Measurements from ENCODE around the gene GPR17. TPM values are rescaled to one million over a fixed set of nuclear protein-coding genes. Genes with fewer than 3 reads are reported as not detected.

The GPR17 gene
- total RNA-seq, 4 donors from 2014 or later, result not detected

DNA sequence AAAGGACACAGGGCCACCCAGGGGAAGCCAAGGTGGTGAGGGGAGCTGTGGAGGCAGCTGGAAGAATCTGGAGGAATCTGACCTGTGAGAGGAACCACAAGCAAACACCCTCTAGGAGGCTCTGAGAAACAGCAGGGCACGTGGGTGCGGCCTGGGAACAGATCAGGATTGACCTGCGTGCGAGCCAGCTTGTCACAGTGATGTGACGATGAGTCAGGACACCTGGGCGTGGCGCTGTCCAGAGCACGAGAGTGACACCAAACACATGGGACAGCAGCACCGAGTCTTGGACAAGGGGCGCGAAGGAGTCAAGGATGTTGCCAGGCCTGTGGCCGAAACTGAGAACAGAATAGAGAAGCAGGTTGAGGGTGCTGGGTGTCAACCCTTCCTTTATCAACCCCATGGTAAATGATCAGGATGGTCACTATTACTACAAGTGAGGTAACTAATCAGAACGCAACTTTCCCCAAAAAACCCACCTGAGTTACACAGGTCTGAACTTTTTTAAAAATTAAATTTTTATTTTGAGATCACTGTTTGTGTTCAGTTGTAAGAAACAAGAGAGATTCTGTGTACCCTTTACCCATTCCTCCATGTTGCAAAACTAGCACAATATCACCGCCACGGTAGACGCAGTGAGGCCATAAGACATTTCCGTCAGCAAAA, 54.7 kb downstream of the GPR17 start:
- Histone ChIP-seq H3K4me3 (peak overlapping the region; percentile 73 to 99 (median 86)), H3K9me3 (no peaks in the 10 kb centered on the region), H3K36me3 (peaks cover 0 to 3% (median 0%) of the 10 kb centered on the region in 3 donors), H3K4me1 (peaks cover 0 to 22% (median 12%) of the 10 kb centered on the region in 4 donors), H3K27ac (peak overlapping the region; percentile 95 to 100 (median 98)), H3K27me3 (no peaks in the 10 kb centered on the region)
- DNase-seq, result peak; percentile 85 to 96 (median 92)
- TF ChIP-seq, protein P1, sequence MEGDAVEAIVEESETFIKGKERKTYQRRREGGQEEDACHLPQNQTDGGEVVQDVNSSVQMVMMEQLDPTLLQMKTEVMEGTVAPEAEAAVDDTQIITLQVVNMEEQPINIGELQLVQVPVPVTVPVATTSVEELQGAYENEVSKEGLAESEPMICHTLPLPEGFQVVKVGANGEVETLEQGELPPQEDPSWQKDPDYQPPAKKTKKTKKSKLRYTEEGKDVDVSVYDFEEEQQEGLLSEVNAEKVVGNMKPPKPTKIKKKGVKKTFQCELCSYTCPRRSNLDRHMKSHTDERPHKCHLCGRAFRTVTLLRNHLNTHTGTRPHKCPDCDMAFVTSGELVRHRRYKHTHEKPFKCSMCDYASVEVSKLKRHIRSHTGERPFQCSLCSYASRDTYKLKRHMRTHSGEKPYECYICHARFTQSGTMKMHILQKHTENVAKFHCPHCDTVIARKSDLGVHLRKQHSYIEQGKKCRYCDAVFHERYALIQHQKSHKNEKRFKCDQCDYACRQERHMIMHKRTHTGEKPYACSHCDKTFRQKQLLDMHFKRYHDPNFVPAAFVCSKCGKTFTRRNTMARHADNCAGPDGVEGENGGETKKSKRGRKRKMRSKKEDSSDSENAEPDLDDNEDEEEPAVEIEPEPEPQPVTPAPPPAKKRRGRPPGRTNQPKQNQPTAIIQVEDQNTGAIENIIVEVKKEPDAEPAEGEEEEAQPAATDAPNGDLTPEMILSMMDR (IDR thresholded peaks at IDR 0.05), result peak in 3 of 6 experiments; percentile 35 to 46 (median 46)
- TF ChIP-seq POLR2A (IDR thresholded peaks at IDR 0.05), result peak in 1 of 2 donors; percentile 36

DNA sequence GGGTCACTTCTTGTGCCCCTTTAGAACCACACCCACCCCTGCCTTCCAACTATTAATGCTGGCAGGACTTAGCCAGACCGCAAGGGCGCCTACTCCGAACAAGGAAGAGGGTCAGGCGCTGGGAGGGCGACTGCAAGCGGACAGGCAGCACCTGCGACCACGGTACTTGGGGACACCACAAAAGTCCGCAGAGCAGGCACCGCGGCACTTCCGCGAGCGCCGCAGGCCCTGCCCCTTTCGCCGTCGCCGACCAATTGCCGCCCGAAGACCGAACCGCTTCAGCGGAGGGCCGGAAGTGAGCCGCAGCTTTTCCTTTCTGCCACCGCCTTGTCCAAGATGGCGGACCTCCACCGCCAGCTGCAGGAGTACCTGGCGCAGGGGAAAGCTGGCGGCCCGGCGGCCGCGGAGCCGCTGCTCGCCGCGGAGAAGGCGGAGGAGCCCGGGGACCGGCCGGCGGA, 55.3 kb downstream of the GPR17 start, which contains the start of gene SFT2D3:
TSS of gene SFT2D3 (plus strand) at position 305 of the 458 bp plus-strand sequence. CDS start at position 337, 32 bp downstream.
- Histone ChIP-seq H3K27ac (peak within 1 kb of the TSS; percentile 95 to 100 (median 98)), H3K27me3 (no peaks in the 10 kb centered on the region), H3K36me3 (peaks cover 0 to 9% (median 0%) of the 10 kb centered on the region in 3 donors), H3K4me1 (peaks cover 0 to 22% (median 11%) of the 10 kb centered on the region in 4 donors), H3K9me3 (no peaks in the 10 kb centered on the region), H3K4me3 (peak within 1 kb of the TSS; percentile 73 to 99 (median 86))
- peak; percentile 91 to 95 for TF ChIP-seq POLR2A (IDR thresholded peaks at IDR 0.05)
- TF ChIP-seq, protein P1 (IDR thresholded peaks at IDR 0.05), result no peak
- DNase-seq, result peak; percentile 90 to 96 (median 95)

DNA sequence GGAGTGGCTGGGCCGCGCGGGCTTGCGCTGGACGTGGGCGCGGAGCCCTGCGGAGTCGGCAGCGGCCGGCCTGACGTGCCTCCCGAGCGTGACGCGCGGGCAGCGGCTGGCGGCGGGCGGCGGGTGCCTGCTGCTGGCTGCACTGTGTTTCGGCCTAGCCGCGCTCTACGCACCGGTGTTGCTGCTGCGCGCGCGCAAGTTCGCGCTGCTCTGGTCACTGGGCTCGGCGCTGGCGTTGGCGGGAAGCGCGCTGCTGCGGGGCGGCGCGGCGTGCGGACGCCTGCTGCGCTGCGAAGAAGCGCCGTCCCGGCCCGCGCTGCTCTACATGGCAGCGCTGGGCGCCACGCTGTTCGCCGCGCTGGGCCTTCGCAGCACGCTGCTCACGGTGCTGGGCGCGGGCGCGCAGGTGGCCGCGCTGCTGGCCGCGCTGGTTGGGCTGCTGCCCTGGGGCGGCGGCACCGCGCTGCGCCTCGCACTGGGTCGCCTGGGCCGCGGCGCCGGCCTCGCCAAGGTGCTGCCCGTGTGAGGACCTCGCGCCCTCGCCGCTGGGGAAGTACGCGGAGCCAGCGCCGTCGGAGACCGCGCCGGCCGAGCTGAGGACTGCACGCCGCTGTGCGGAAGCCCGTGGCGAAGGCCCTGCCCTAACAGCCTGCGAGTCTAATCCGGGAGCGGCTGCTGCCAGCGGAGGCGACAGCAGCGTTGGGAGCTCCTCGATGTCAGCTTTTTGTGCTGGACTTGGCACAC, 55.9 kb downstream of the GPR17 start:
- H3K27me3 ChIP-seq, result no peaks in the 10 kb centered on the region
- peaks cover 0 to 22% (median 11%) of the 10 kb centered on the region in 4 donors for H3K4me1 ChIP-seq
- H3K9me3 ChIP-seq, result no peaks in the 10 kb centered on the region
- peak overlapping the region; percentile 73 to 99 (median 86) for H3K4me3 ChIP-seq
- peaks cover 0 to 15% (median 0%) of the 10 kb centered on the region in 3 donors for H3K36me3 ChIP-seq
- peak; percentile 78 to 92 (median 89) for DNase-seq
- TF ChIP-seq, protein P1 (IDR thresholded peaks at IDR 0.05), result peak in 5 of 6 experiments; percentile 3 to 68 (median 57)
- TF ChIP-seq POLR2A (IDR thresholded peaks at IDR 0.05), result peak; percentile 21 to 40
- H3K27ac ChIP-seq, result peak overlapping the region; percentile 95 to 100 (median 98)

Other genes with a start within 250 kb of the GPR17 start
- 1 to 10 TPM in 3 of 4 donors, not detected in 1; 1.3 to 6.3 (median 1.6) TPM for gene PROC, start 227.7 kb upstream of the GPR17 start, total RNA-seq
- gene IWS1, start 119.7 kb upstream of the GPR17 start, total RNA-seq, result 100 to 1,000 TPM in 1 of 4 donors, 10 to 100 TPM in 3; 39.6 to 189 (median 54.6) TPM
- 1,000 to 10,000 TPM in 1 of 4 donors, 100 to 1,000 TPM in 3; 214 to 1,039 (median 594) TPM for gene MYO7B, start 110.5 kb upstream of the GPR17 start, total RNA-seq
- 10 to 100 TPM in 3 of 4 donors, 1 to 10 TPM in 1; 7.7 to 95.7 (median 21.9) TPM for gene LIMS2, start 29.4 kb downstream of the GPR17 start, total RNA-seq
- gene SFT2D3, start 55.3 kb downstream of the GPR17 start, total RNA-seq, result 10 to 100 TPM in 1 of 4 donors, 1 to 10 TPM in 3; 5.8 to 12.4 (median 8.8) TPM
- 10 to 100 TPM; 41.3 to 51.6 (median 45.1) TPM for gene WDR33, start 165.0 kb downstream of the GPR17 start, total RNA-seq
- 10 to 100 TPM in 2 of 4 donors, 1 to 10 TPM in 2; 8.8 to 10.7 (median 9.8) TPM for gene POLR2D, start 212.0 kb downstream of the GPR17 start, total RNA-seq
- gene AMMECR1L, start 239.8 kb downstream of the GPR17 start, total RNA-seq, result 10 to 100 TPM; 11.6 to 16.1 (median 13.9) TPM